ENCODE results near the gene KLF7.
"Not testable (repeated sequence)": the region's sequence is repeated elsewhere in the genome, so short reads cannot be mapped to it uniquely, and the experiment has no call there.

KLF7 gene

GRCh38 chr2:207041279-207041678, 124.5 kb downstream of the KLF7 start:
- peak overlapping the region; percentile 33 for H3K4me3 ChIP-seq (ENCODE audit: low read depth, low read length)
- TF ChIP-seq CTCF (IDR thresholded peaks at IDR 0.05; ENCODE audit: low read depth, low read length, missing control alignments), result no peak
- in situ Hi-C loops (cut with HindIII; ENCODE audit: low pct_ligation_motif_present, low sequenced_read_pairs), result no loop called here
- DNase-seq, result peak; percentile 18
- no peak overlapping the region for H3K27ac ChIP-seq
- no peaks in the 10 kb centered on the region for H3K36me3 ChIP-seq (replicated peaks)
- H3K27me3 ChIP-seq (replicated peaks), result no peaks in the 10 kb centered on the region

- in situ Hi-C loops (cut with HindIII; ENCODE audit: low pct_ligation_motif_present, low sequenced_read_pairs), result no loop called here
- no peak for TF ChIP-seq CTCF (IDR thresholded peaks at IDR 0.05; ENCODE audit: low read depth, low read length, missing control alignments)
- H3K4me3 ChIP-seq (ENCODE audit: low read depth, low read length), result no peak overlapping the region
Measured at GRCh38 chr2:207040696-207041095, 125.1 kb downstream of the KLF7 start.

GRCh38 chr2:207039225-207039624, 126.5 kb downstream of the KLF7 start:
- H3K4me3 ChIP-seq (ENCODE audit: low read depth, low read length), result no peak overlapping the region
- in situ Hi-C loops (cut with HindIII; ENCODE audit: low pct_ligation_motif_present, low sequenced_read_pairs), result no loop called here
- H3K36me3 ChIP-seq (replicated peaks), result no peaks in the 10 kb centered on the region
- no peak overlapping the region for H3K27ac ChIP-seq
- no peak for TF ChIP-seq CTCF (IDR thresholded peaks at IDR 0.05; ENCODE audit: low read depth, low read length, missing control alignments)
- no peaks in the 10 kb centered on the region for H3K27me3 ChIP-seq (replicated peaks)
- no peak for DNase-seq

More at GRCh38 chr2:207040696-207041095, 125.1 kb downstream of the KLF7 start:
- DNase-seq, result no peak
- Histone ChIP-seq H3K36me3 (replicated peaks) (no peaks in the 10 kb centered on the region), H3K27me3 (replicated peaks) (no peaks in the 10 kb centered on the region), H3K27ac (no peak overlapping the region)

- DNase-seq, result no peak
- Histone ChIP-seq H3K27me3 (replicated peaks) (no peaks in the 10 kb centered on the region), H3K36me3 (replicated peaks) (no peaks in the 10 kb centered on the region), H3K27ac (no peak overlapping the region), H3K4me3 (ENCODE audit: low read depth, low read length) (no peak overlapping the region)
- no peak for TF ChIP-seq CTCF (IDR thresholded peaks at IDR 0.05; ENCODE audit: low read depth, low read length, missing control alignments)
- in situ Hi-C loops (cut with HindIII; ENCODE audit: low pct_ligation_motif_present, low sequenced_read_pairs), result no loop called here
Measured at GRCh38 chr2:207038299-207038698, 127.4 kb downstream of the KLF7 start.

- in situ Hi-C loops (cut with HindIII; ENCODE audit: low pct_ligation_motif_present, low sequenced_read_pairs), result no loop called here
- H3K36me3 ChIP-seq (replicated peaks), result no peaks in the 10 kb centered on the region
- no peak for DNase-seq
- H3K27me3 ChIP-seq (replicated peaks), result no peaks in the 10 kb centered on the region
- H3K4me3 ChIP-seq (ENCODE audit: low read depth, low read length), result no peak overlapping the region
- H3K27ac ChIP-seq, result no peak overlapping the region
- TF ChIP-seq CTCF (IDR thresholded peaks at IDR 0.05; ENCODE audit: low read depth, low read length, missing control alignments), result no peak
Measured at GRCh38 chr2:207037896-207038295, 127.9 kb downstream of the KLF7 start.

- H3K27ac ChIP-seq; H3K36me3 ChIP-seq (replicated peaks); H3K4me3 ChIP-seq (ENCODE audit: low read depth, low read length); H3K27me3 ChIP-seq (replicated peaks); in situ Hi-C loops (cut with HindIII; ENCODE audit: low pct_ligation_motif_present, low sequenced_read_pairs); DNase-seq: not testable (repeated sequence)
Measured at GRCh38 chr2:207037023-207037422, 128.7 kb downstream of the KLF7 start.

All from brain microvascular endothelial cell (primary cell).